ENCODE results near the gene ANO1. TPM values are rescaled to one million over a fixed set of nuclear protein-coding genes. Genes with fewer than 3 reads are reported as not detected.

Gene ANO1
- total RNA-seq, 4 donors from 2014 or later = 22.5 to 57.6 (median 41.4) TPM

GRCh38 chr11:70064008-70064725 is 13.9 kb upstream of the ANO1 start:
- 71% methylated on average over 7 of the region's 10 CpGs; no CpG with 5 or more reads in 1 of the 2 donors for WGBS, 2 donors (ENCODE audit: low coverage in 1 of 2)
- no peak overlapping the region for H3K4me3 ChIP-seq
- H3K4me1 ChIP-seq = no peaks in the 10 kb centered on the region
- H3K27me3 ChIP-seq = peaks cover 63% of the 10 kb centered on the region
- TF ChIP-seq CTCF (IDR thresholded peaks at IDR 0.05) = no peak
- no peak for TF ChIP-seq POLR2AphosphoS5 (IDR thresholded peaks at IDR 0.05)
- TF ChIP-seq POLR2A (IDR thresholded peaks at IDR 0.05) = no peak
- no peak for TF ChIP-seq EP300 (IDR thresholded peaks at IDR 0.05)
- no peak for ATAC-seq
- H3K27ac ChIP-seq = no peak overlapping the region
- no peaks in the 10 kb centered on the region for H3K9me3 ChIP-seq
- H3K36me3 ChIP-seq = no peaks in the 10 kb centered on the region

GRCh38 chr11:70064726-70065317 is 13.3 kb upstream of the ANO1 start:
- no peak overlapping the region for H3K4me3 ChIP-seq
- no peaks in the 10 kb centered on the region for H3K4me1 ChIP-seq
- 33 to 49% methylated on average over 1 to 4 of the region's 8 CpGs for WGBS, 2 donors (ENCODE audit: low coverage in 1 of 2)
- TF ChIP-seq POLR2A (IDR thresholded peaks at IDR 0.05) (no peak), EP300 (IDR thresholded peaks at IDR 0.05) (no peak), POLR2AphosphoS5 (IDR thresholded peaks at IDR 0.05) (no peak), CTCF (IDR thresholded peaks at IDR 0.05) (no peak)
- peaks cover 69% of the 10 kb centered on the region for H3K27me3 ChIP-seq
- H3K9me3 ChIP-seq = no peaks in the 10 kb centered on the region
- ATAC-seq = no peak
- H3K36me3 ChIP-seq = no peaks in the 10 kb centered on the region
- H3K27ac ChIP-seq = no peak overlapping the region

- ATAC-seq = no peak
- Histone ChIP-seq H3K27me3 (peaks cover 76% of the 10 kb centered on the region), H3K4me1 (no peaks in the 10 kb centered on the region), H3K27ac (no peak overlapping the region), H3K9me3 (no peaks in the 10 kb centered on the region), H3K4me3 (no peak overlapping the region), H3K36me3 (no peaks in the 10 kb centered on the region)
- 80 to 88% methylated on average over 8 to 20 of the region's 25 CpGs for WGBS, 2 donors (ENCODE audit: low coverage in 1 of 2)
- TF ChIP-seq EP300 (IDR thresholded peaks at IDR 0.05) (no peak), POLR2A (IDR thresholded peaks at IDR 0.05) (no peak), POLR2AphosphoS5 (IDR thresholded peaks at IDR 0.05) (no peak), CTCF (IDR thresholded peaks at IDR 0.05) (no peak)
Observed at GRCh38 chr11:70065318-70066135, 12.6 kb upstream of the ANO1 start.

- H3K27ac ChIP-seq = no peak overlapping the region
- H3K36me3 ChIP-seq = no peaks in the 10 kb centered on the region
- no CpG with 5 or more reads among the region's 2 CpGs for WGBS, 2 donors (ENCODE audit: low coverage in 1 of 2)
- no peak for TF ChIP-seq CTCF (IDR thresholded peaks at IDR 0.05)
- TF ChIP-seq EP300 (IDR thresholded peaks at IDR 0.05) = no peak
- TF ChIP-seq POLR2AphosphoS5 (IDR thresholded peaks at IDR 0.05) = no peak
- no peak for TF ChIP-seq POLR2A (IDR thresholded peaks at IDR 0.05)
- H3K27me3 ChIP-seq = peaks cover 81% of the 10 kb centered on the region
- no peaks in the 10 kb centered on the region for H3K4me1 ChIP-seq
- H3K9me3 ChIP-seq = no peaks in the 10 kb centered on the region
- ATAC-seq = no peak
- H3K4me3 ChIP-seq = no peak overlapping the region
Observed at GRCh38 chr11:70066136-70066520, 12.0 kb upstream of the ANO1 start.
